H1 (cell line): ENCODE data around the gene SLMAP. TPM values are rescaled to one million over a fixed set of nuclear protein-coding genes. Genes with fewer than 3 reads are reported as not detected.

ENCODE experiments used
- ATF2 ChIP-seq: IDR thresholded peaks from 2 replicates; pipeline ENCODE4 v1.6.1; 2012; ENCODE audit warnings: low read length, inconsistent platforms
- CBX5 ChIP-seq: fragments of 300-800, 300-1000 bp; sonication (generic); IDR thresholded peaks from 2 replicates; pipeline ENCODE4 v1.7.1; 2016; ENCODE audit warnings: antibody characterized with exemption, low read length, low read depth
- CTCF ChIP-seq, 3 experiments: IDR thresholded peaks; 1 replicate in 2 of 3; 2 replicates in 1 of 3; pipeline versions ENCODE4 v1.5.1 to v1.6.1; 2011; ENCODE audit warnings: low read length in 3 of 3, mild to moderate bottlenecking in 3 of 3, inconsistent platforms in 2 of 3, low read depth in 1 of 3, moderate library complexity in 1 of 3; ENCODE audit not compliant: insufficient read depth in 1 of 3; ENCODE audit errors: control extremely low read depth in 1 of 3
- KDM4A ChIP-seq: IDR thresholded peaks from one replicate; pipeline ENCODE4 v1.7.1; 2012; ENCODE audit warnings: low read depth, mild to moderate bottlenecking, moderate library complexity, low read length, inconsistent platforms; ENCODE audit not compliant: severe bottlenecking
- NANOG ChIP-seq: IDR thresholded peaks from 2 replicates; pipeline ENCODE4 v1.6.1; 2011; ENCODE audit warnings: low read length, low read depth, mild to moderate bottlenecking, inconsistent platforms; ENCODE audit not compliant: insufficient read depth, poor library complexity, severe bottlenecking
- POLR2A ChIP-seq, 2 experiments: IDR thresholded peaks; 1 replicate in 1 of 2; 2 replicates in 1 of 2; pipeline ENCODE4 v1.6.1; 2011; ENCODE audit warnings: low read depth in 2 of 2, low read length in 2 of 2, mild to moderate bottlenecking in 2 of 2; ENCODE audit errors: control extremely low read depth in 1 of 2
- RXRA ChIP-seq: IDR thresholded peaks from 2 replicates; pipeline ENCODE4 v1.6.1; 2011; ENCODE audit warnings: low read depth, mild to moderate bottlenecking, low read length, moderate library complexity; ENCODE audit not compliant: insufficient read depth
- SP2 ChIP-seq: IDR thresholded peaks from 2 replicates; pipeline ENCODE4 v1.6.1; 2012; ENCODE audit warnings: mild to moderate bottlenecking, low read length, inconsistent platforms
- polyA plus RNA-seq, 7 experiments: library from polyadenylated mRNA; depleted of rRNA in 3 of 7; stranded (reverse) in 5 of 7; unstranded in 2 of 7; fragments of >200 nt in 5 of 7; fragments of 200-250 nt in 2 of 7; gene quantifications; 1 replicate in 5 of 7; 2 replicates in 1 of 7; 4 replicates in 1 of 7; pipeline versions ENCODE4 v1.2.1 to v1.2.3, GENCODE V29; 2011 to 2013; ENCODE audit warnings: missing spikeins in 2 of 7, mixed read lengths in 2 of 7
- total RNA-seq: library from RNA; stranded (reverse); fragmentation: NEBNext Ultra II Directional; extraction: Animal tissue kit (Norgen Biotek cat#: 25700); gene quantifications from 2 replicates; pipeline ENCODE4 v1.2.1, GENCODE V29; 2021

The SLMAP gene
- total and polyA plus RNA-seq, 2 of the 8 experiments (the other 6 are each of a cell fraction or from before 2014, with no cell fraction given): 13.6 to 70.4 TPM

- TF ChIP-seq CTCF (IDR thresholded peaks at IDR 0.05; ENCODE audit: control extremely low read depth in 1 of 3, insufficient read depth in 1 of 3, low read depth in 1 of 3, low read length in 3 of 3) (no peak), KDM4A (no peak), SP2 (no peak), ATF2 (no peak), RXRA (no peak), POLR2A (IDR thresholded peaks at IDR 0.05; ENCODE audit: control extremely low read depth in 1 of 2, low read depth in 2 of 2, low read length in 2 of 2) (no peak), CBX5 (no peak), NANOG (no peak)
Observed at GRCh38 chr3:57753016-57753415, 3.1 kb upstream of the SLMAP start (continued).
